Esophagus muscularis mucosa (tissue), 4 donors: ENCODE data around the gene TRAPPC3. TPM values are rescaled to one million over a fixed set of nuclear protein-coding genes. Genes with fewer than 3 reads are reported as not detected.

Source experiments
- DNase-seq: peaks from one replicate; pipeline ENCODE4 v3.0.0-alpha.2; 2017; ENCODE audit errors: extremely low spot score
- H3K27ac ChIP-seq, 4 donors: fragments of 200-600 bp; sonication (generic); replicated peaks in 1 of 4; 1 replicate in 3 of 4; 2 replicates in 1 of 4; pipeline ENCODE4 v1.5.1; 2016 to 2019; ENCODE audit warnings: mild to moderate bottlenecking in 1 of 4
- H3K27me3 ChIP-seq, 4 donors: fragments of 200-600 bp; sonication (generic); one replicate each; pipeline versions ENCODE4 v1.5.1 to v1.6.0; 2016 to 2019
- H3K36me3 ChIP-seq, 4 donors: fragments of 200-600 bp; sonication (generic); one replicate each; pipeline ENCODE4 v1.5.1; 2016 to 2019
- H3K4me1 ChIP-seq, 4 donors: fragments of 200-600 bp; sonication (generic); one replicate each; pipeline ENCODE4 v1.5.1; 2016 to 2019
- H3K4me3 ChIP-seq, 4 donors: fragments of 200-600 bp; sonication (generic); 1 replicate in 2 of 4; 2 replicates in 2 of 4; pipeline ENCODE4 v1.5.1; 2016 to 2019; ENCODE audit warnings: mild to moderate bottlenecking in 4 of 4, moderate library complexity in 1 of 4
- H3K9me3 ChIP-seq, 4 donors: fragments of 200-600 bp; sonication (generic); 1 replicate in 3 of 4; 2 replicates in 1 of 4; pipeline ENCODE4 v1.5.1; 2016 to 2019
- CTCF ChIP-seq, 3 experiments: fragments of 200-600 bp in 2 of 3; fragments of 450-650 bp in 1 of 3; sonication (generic) in 2 of 3; IDR thresholded peaks; one replicate each; pipeline ENCODE4 v1.5.1; 2017 to 2019; ENCODE audit warnings: antibody characterized with exemption in 3 of 3, mild to moderate bottlenecking in 2 of 3, moderate library complexity in 1 of 3
- EP300 ChIP-seq: sonication (generic); formaldehyde crosslinking; IDR thresholded peaks from one replicate; pipeline ENCODE4 v1.6.1; 2017; ENCODE audit warnings: antibody characterized with exemption
- POLR2A ChIP-seq: fragments of 450-650 bp; IDR thresholded peaks from one replicate; pipeline ENCODE4 v1.6.1; 2017; ENCODE audit warnings: antibody characterized with exemption, moderate library complexity, mild to moderate bottlenecking, low read depth
- POLR2AphosphoS5 ChIP-seq, 2 donors: sonication (generic); formaldehyde crosslinking; IDR thresholded peaks; one replicate each; pipeline ENCODE4 v1.6.1; 2017; ENCODE audit warnings: antibody characterized with exemption in 2 of 2
- WGBS: methylation state at CpG from one replicate; pipeline ENCODE4 v1.1.5; 2018; 5-methylcytosine and 5-hydroxymethylcytosine counted together
- intact Hi-C: fragments of 100-400 bp; cut with DNase I; formaldehyde crosslinking; loops from one replicate; pipeline ENCODE4 v1.15.1; 2023
- total RNA-seq, 4 donors: library from RNA; depleted of rRNA; stranded (reverse); fragments of >200 nt; gene quantifications; one replicate each; pipeline versions ENCODE4 v1.1.0 to v1.2.1, GENCODE V29; 2016

TRAPPC3 gene
- total RNA-seq, 4 donors from 2014 or later = 97.9 to 164 (median 122) TPM

GRCh38 chr1:36128905-36129206, 20.4 kb downstream of the TRAPPC3 start:
- Histone ChIP-seq H3K4me1 (peaks cover 9 to 31% (median 30%) of the 10 kb centered on the region in 4 donors), H3K36me3 (no peaks in the 10 kb centered on the region), H3K27me3 (peaks cover 0 to 3% (median 0%) of the 10 kb centered on the region in 4 donors), H3K9me3 (no peaks in the 10 kb centered on the region), H3K4me3 (no peak overlapping the region), H3K27ac (no peak overlapping the region)
- intact Hi-C loops = no loop called here
- WGBS = 96% methylated on average over 3 of the region's 3 CpGs
- no peak for TF ChIP-seq POLR2A
- no peak for TF ChIP-seq EP300
- no peak for TF ChIP-seq POLR2AphosphoS5 (IDR thresholded peaks at IDR 0.05)
- no peak for TF ChIP-seq CTCF (IDR thresholded peaks at IDR 0.05)
- no peak for DNase-seq

GRCh38 chr1:36128126-36128904, 21.0 kb downstream of the TRAPPC3 start:
- peaks cover 0 to 3% (median 0%) of the 10 kb centered on the region in 4 donors for H3K27me3 ChIP-seq
- DNase-seq = no peak
- no peaks in the 10 kb centered on the region for H3K36me3 ChIP-seq
- no peak overlapping the region for H3K27ac ChIP-seq
- intact Hi-C loops = no loop called here
- no peaks in the 10 kb centered on the region for H3K9me3 ChIP-seq
- WGBS = 88% methylated on average over 11 of the region's 11 CpGs
- H3K4me3 ChIP-seq = no peak overlapping the region
- TF ChIP-seq CTCF (IDR thresholded peaks at IDR 0.05) = no peak
- no peak for TF ChIP-seq POLR2A
- TF ChIP-seq POLR2AphosphoS5 (IDR thresholded peaks at IDR 0.05) = no peak
- TF ChIP-seq EP300 = no peak
- peaks cover 8 to 31% (median 28%) of the 10 kb centered on the region in 4 donors for H3K4me1 ChIP-seq

- no peak for TF ChIP-seq EP300
- TF ChIP-seq POLR2A = no peak
- no peak for TF ChIP-seq POLR2AphosphoS5 (IDR thresholded peaks at IDR 0.05)
- TF ChIP-seq CTCF (IDR thresholded peaks at IDR 0.05) = no peak
- H3K27ac ChIP-seq = no peak overlapping the region
- no peak overlapping the region for H3K4me3 ChIP-seq
- no peaks in the 10 kb centered on the region for H3K36me3 ChIP-seq
- H3K9me3 ChIP-seq = no peaks in the 10 kb centered on the region
- WGBS = 71% methylated on average over 3 of the region's 7 CpGs
- intact Hi-C loops = no loop called here
- peaks cover 0 to 3% (median 0%) of the 10 kb centered on the region in 4 donors for H3K27me3 ChIP-seq
- H3K4me1 ChIP-seq = peaks cover 8 to 36% (median 25%) of the 10 kb centered on the region in 4 donors
- no peak for DNase-seq
These were observed 22.3 kb downstream of the TRAPPC3 start for GRCh38 chr1:36126797-36127500.

- intact Hi-C loops = no loop called here
- WGBS = 86% methylated on average over 21 of the region's 21 CpGs
- TF ChIP-seq POLR2A = no peak
- no peak for TF ChIP-seq EP300
- no peak for TF ChIP-seq CTCF (IDR thresholded peaks at IDR 0.05)
- TF ChIP-seq POLR2AphosphoS5 (IDR thresholded peaks at IDR 0.05) = no peak
- peaks cover 0 to 3% (median 0%) of the 10 kb centered on the region in 4 donors for H3K27me3 ChIP-seq
- peak overlapping the region in 3 of 4 donors; percentile 47 to 71 (median 60) for H3K4me3 ChIP-seq
- H3K9me3 ChIP-seq = no peaks in the 10 kb centered on the region
- H3K27ac ChIP-seq = no peak overlapping the region
- DNase-seq = no peak
- H3K36me3 ChIP-seq = no peaks in the 10 kb centered on the region
- peaks cover 8 to 36% (median 25%) of the 10 kb centered on the region in 4 donors for H3K4me1 ChIP-seq
These were observed 23.1 kb downstream of the TRAPPC3 start for GRCh38 chr1:36126005-36126716.
